ENCODE measurements around the gene CMC4. TPM values are rescaled to one million over a fixed set of nuclear protein-coding genes. Genes with fewer than 3 reads are reported as not detected.
A peak's percentile ranks its signal among the peaks of the same experiment; 100 is the strongest.

The CMC4 gene
- total RNA-seq, 1 donor = 15.3 TPM

GRCh38 chrX:155055494-155055893 is 15.4 kb downstream of the CMC4 start:
- no peak overlapping the region for H3K4me3 ChIP-seq (ENCODE audit: low read depth, low read length)
- DNase-seq (ENCODE audit: low read depth) = no peak
- TF ChIP-seq CTCF (IDR thresholded peaks at IDR 0.05; ENCODE audit: insufficient read depth, low read length) = no peak

GRCh38 chrX:155054255-155054654 is 16.7 kb downstream of the CMC4 start:
- TF ChIP-seq CTCF (IDR thresholded peaks at IDR 0.05; ENCODE audit: insufficient read depth, low read length) = no peak
- DNase-seq (ENCODE audit: low read depth) = no peak
- no peak overlapping the region for H3K4me3 ChIP-seq (ENCODE audit: low read depth, low read length)

- TF ChIP-seq CTCF (IDR thresholded peaks at IDR 0.05; ENCODE audit: insufficient read depth, low read length) = no peak
- no peak for DNase-seq (ENCODE audit: low read depth)
- no peak overlapping the region for H3K4me3 ChIP-seq (ENCODE audit: low read depth, low read length)
Measured at GRCh38 chrX:155053656-155054055, 17.3 kb downstream of the CMC4 start.

GRCh38 chrX:155052738-155053498 is 18.0 kb downstream of the CMC4 start:
- H3K4me3 ChIP-seq (ENCODE audit: low read depth, low read length) = no peak overlapping the region
- DNase-seq (ENCODE audit: low read depth) = no peak
- no peak for TF ChIP-seq CTCF (IDR thresholded peaks at IDR 0.05; ENCODE audit: insufficient read depth, low read length)

- no peak overlapping the region for H3K4me3 ChIP-seq (ENCODE audit: low read depth, low read length)
- TF ChIP-seq CTCF (IDR thresholded peaks at IDR 0.05; ENCODE audit: insufficient read depth, low read length) = peak; percentile 67
- peak; percentile 59 for DNase-seq (ENCODE audit: low read depth)
Measured at GRCh38 chrX:155048977-155049619, 21.8 kb downstream of the CMC4 start.

GRCh38 chrX:155046811-155047528 is 24.0 kb downstream of the CMC4 start:
- DNase-seq (ENCODE audit: low read depth) = no peak
- no peak for TF ChIP-seq CTCF (IDR thresholded peaks at IDR 0.05; ENCODE audit: insufficient read depth, low read length)
- H3K4me3 ChIP-seq (ENCODE audit: low read depth, low read length) = no peak overlapping the region
